Smooth muscle cell (in vitro differentiated cells): ENCODE results near the gene TREML2. TPM values are rescaled to one million over a fixed set of nuclear protein-coding genes. Genes with fewer than 3 reads are reported as not detected.

Experiments used
- DNase-seq: peaks from one replicate; lab custom pipeline; 2025; ENCODE audit not compliant: unreplicated experiment; lab: John Stamatoyannopoulos, UW
- H2AFZ ChIP-seq: fragments of 200-600 bp; sonication (generic); 2 replicates; pipeline ENCODE4 v1.6.0; 2016; ENCODE audit warnings: antibody characterized with exemption, low read depth, mild to moderate bottlenecking
- H3F3A ChIP-seq: fragments of 200-600 bp; sonication (generic); 2 replicates; pipeline ENCODE4 v1.6.0; 2017; ENCODE audit warnings: antibody characterized with exemption, low read depth
- H3K27ac ChIP-seq: fragments of 200-600 bp; sonication (generic); 2 replicates; pipeline ENCODE4 v1.5.1; 2016; ENCODE audit warnings: low read depth, mild to moderate bottlenecking
- H3K27me3 ChIP-seq: fragments of 200-600 bp; sonication (generic); 2 replicates; pipeline ENCODE4 v1.6.1; 2016; ENCODE audit warnings: low read depth, mild to moderate bottlenecking
- H3K36me3 ChIP-seq: fragments of 200-600 bp; sonication (generic); 2 replicates; pipeline ENCODE4 v1.5.1; 2016; ENCODE audit warnings: low read depth
- H3K4me1 ChIP-seq: fragments of 200-600 bp; sonication (generic); 2 replicates; pipeline ENCODE4 v1.5.1; 2016; ENCODE audit warnings: low read depth
- H3K4me2 ChIP-seq: fragments of 200-600 bp; sonication (generic); 2 replicates; pipeline ENCODE4 v1.6.0; 2016; ENCODE audit warnings: mild to moderate bottlenecking
- H3K4me3 ChIP-seq: fragments of 200-600 bp; sonication (generic); 2 replicates; pipeline ENCODE4 v1.5.1; 2016; ENCODE audit warnings: mild to moderate bottlenecking
- H3K79me2 ChIP-seq: fragments of 200-600 bp; sonication (generic); 2 replicates; pipeline ENCODE4 v1.6.0; 2016; ENCODE audit warnings: low read depth, mild to moderate bottlenecking
- H3K9ac ChIP-seq: fragments of 200-600 bp; sonication (generic); 2 replicates; pipeline ENCODE4 v1.6.0; 2016; ENCODE audit warnings: low read depth
- H3K9me3 ChIP-seq: fragments of 200-600 bp; sonication (generic); replicated peaks from 2 replicates; pipeline ENCODE4 v1.5.1; 2016; ENCODE audit warnings: low read depth
- H4K20me1 ChIP-seq: fragments of 200-600 bp; sonication (generic); 2 replicates; pipeline ENCODE4 v1.6.0; 2016; ENCODE audit warnings: low read depth
- WGBS: methylation state at CpG from one replicate; pipeline ENCODE4 v1.1.7; 2016; ENCODE audit warnings: low lambda C conversion rate; 5-methylcytosine and 5-hydroxymethylcytosine counted together
- polyA plus RNA-seq: library from polyadenylated mRNA; unstranded; fragments of >200 nt; fragmentation: Nextera tagmentation; extraction: Ambion mirVana; gene quantifications from 2 replicates; pipeline ENCODE4 v1.2.1, GENCODE V29; 2016
- total RNA-seq: library from RNA; depleted of rRNA; stranded (reverse); fragments of >200 nt; gene quantifications from 2 replicates; pipeline ENCODE4 v1.2.3, GENCODE V29; 2014
- TF ChIP-seq, protein P1 (sequence below): fragments of 200-600 bp; sonication (generic); IDR thresholded peaks from 2 replicates; pipeline ENCODE4 v1.5.1; 2017; ENCODE audit warnings: borderline replicate concordance, mild to moderate bottlenecking, antibody characterized with exemption; ENCODE audit not compliant: insufficient read depth, poor library complexity, severe bottlenecking

TREML2 gene
- total and polyA plus RNA-seq, 2 experiments from 2014 or later = not detected

DNA sequence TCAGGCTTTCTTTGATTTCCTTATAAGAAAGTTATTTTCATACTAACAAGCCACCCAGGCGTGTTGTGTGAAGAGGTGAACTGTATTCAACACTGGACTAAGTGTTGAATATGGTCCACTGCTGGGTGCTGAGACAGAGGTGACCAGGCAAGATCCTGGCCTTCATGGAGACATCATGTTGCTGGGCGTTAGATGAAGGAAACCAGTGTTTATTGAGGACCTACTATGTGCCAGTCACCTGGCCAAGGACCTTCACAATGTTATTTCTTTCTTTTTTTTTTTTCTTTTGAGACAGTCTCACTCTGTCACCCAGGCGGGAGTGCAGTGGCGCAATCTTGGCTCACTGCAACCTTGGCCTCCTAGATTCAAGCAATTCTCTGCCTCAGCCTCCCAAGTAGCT lies 44.9 kb downstream of the TREML2 start:
- H3K36me3 ChIP-seq = no peaks in the 10 kb centered on the region
- no peak overlapping the region for H3K4me2 ChIP-seq
- WGBS = 90% methylated on average over 4 of the region's 4 CpGs
- H4K20me1 ChIP-seq = no peaks in the 10 kb centered on the region
- H3K4me1 ChIP-seq = no peaks in the 10 kb centered on the region
- TF ChIP-seq, protein P1, sequence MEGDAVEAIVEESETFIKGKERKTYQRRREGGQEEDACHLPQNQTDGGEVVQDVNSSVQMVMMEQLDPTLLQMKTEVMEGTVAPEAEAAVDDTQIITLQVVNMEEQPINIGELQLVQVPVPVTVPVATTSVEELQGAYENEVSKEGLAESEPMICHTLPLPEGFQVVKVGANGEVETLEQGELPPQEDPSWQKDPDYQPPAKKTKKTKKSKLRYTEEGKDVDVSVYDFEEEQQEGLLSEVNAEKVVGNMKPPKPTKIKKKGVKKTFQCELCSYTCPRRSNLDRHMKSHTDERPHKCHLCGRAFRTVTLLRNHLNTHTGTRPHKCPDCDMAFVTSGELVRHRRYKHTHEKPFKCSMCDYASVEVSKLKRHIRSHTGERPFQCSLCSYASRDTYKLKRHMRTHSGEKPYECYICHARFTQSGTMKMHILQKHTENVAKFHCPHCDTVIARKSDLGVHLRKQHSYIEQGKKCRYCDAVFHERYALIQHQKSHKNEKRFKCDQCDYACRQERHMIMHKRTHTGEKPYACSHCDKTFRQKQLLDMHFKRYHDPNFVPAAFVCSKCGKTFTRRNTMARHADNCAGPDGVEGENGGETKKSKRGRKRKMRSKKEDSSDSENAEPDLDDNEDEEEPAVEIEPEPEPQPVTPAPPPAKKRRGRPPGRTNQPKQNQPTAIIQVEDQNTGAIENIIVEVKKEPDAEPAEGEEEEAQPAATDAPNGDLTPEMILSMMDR = no peak
- H3K27ac ChIP-seq = no peak overlapping the region
- DNase-seq = no peak
- no peak overlapping the region for H3K4me3 ChIP-seq
- no peaks in the 10 kb centered on the region for H3K9me3 ChIP-seq
- no peaks in the 10 kb centered on the region for H3K27me3 ChIP-seq
- H2AFZ ChIP-seq = no peak overlapping the region
- H3K9ac ChIP-seq = no peak overlapping the region
- no peaks in the 10 kb centered on the region for H3F3A ChIP-seq
- no peaks in the 10 kb centered on the region for H3K79me2 ChIP-seq

DNA sequence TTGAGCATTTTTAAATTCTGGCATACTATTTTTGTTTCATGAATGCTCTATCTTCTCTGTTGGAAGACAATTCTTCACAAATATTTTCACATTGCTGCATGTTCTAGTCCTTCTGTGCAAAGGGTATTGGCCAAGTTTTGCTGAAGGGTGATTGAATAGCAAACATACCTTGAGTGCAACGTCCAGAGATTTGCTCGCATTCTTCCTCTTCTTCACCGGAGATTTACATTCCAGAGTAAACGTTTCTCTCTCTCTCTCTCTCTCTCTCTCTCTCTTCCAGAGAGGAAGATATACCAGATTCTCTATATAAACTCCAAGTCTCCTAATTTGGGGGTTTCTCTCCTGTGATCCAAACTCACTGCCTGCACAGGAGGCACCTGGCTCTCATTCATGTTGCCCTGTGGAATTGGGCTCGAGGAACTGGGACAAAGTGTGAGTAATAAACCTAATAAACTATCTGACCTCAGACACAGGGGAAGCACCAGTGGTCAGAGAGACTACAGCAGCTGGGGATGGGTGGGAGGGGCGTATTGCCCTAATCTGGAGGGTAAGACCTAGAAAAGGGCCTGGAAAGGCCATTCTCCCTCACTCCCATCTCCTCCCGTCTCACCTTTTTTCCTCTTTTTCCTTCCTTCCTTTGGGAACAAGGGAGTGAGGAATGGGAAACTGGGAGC lies 45.7 kb downstream of the TREML2 start:
- Histone ChIP-seq H3K9me3 (no peaks in the 10 kb centered on the region), H3K4me3 (no peak overlapping the region), H2AFZ (no peak overlapping the region), H3K36me3 (no peaks in the 10 kb centered on the region), H3K27me3 (no peaks in the 10 kb centered on the region), H3K9ac (no peak overlapping the region), H3K4me1 (no peaks in the 10 kb centered on the region), H3F3A (no peaks in the 10 kb centered on the region), H3K79me2 (no peaks in the 10 kb centered on the region), H4K20me1 (no peaks in the 10 kb centered on the region), H3K4me2 (no peak overlapping the region), H3K27ac (no peak overlapping the region)
- TF ChIP-seq, protein P1 = no peak
- WGBS = 65% methylated on average over 7 of the region's 7 CpGs
- DNase-seq = no peak

DNA sequence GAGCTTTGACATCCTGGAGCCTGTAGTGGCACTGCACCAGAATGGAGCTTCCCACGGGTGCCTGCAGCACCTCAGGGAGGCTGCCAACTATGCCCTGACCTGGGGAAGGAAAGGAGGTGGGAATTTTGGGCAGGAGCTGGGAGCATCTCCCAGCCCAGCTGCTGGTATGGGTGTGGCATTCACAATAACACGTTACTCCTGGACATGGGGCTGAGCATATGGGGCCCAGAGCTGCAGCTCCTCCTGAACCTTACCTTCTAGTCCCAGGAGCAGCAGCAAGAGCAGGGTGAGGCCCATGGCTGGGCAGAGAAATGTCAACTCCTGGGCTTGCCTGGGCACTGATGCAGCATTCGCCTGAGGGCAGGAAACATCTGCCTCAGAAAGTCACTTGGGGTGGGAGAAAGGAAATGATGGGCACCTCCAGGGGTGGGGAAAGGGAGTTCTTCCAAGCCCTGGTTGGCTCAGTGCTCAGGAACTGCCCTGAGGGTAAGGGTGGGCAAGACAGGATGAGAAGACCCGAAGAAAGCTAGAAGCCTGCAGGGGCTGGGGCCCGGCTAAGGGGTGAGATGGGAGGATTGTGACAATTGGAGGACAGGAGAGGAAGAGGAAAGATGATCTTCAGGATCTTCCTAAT lies 46.8 kb downstream of the TREML2 start, which contains the start of gene TREML1:
Gene TREML1 (minus strand): TSS at position 356 of the 634 bp plus-strand sequence. CDS start 59 bp downstream, at position 297.
- H3K36me3 ChIP-seq = no peaks in the 10 kb centered on the region
- H3K4me2 ChIP-seq = no peak within 1 kb of the TSS
- no peak within 1 kb of the TSS for H2AFZ ChIP-seq
- no peak within 1 kb of the TSS for H3K4me3 ChIP-seq
- 83% methylated on average over 5 of the region's 5 CpGs for WGBS
- no peaks in the 10 kb centered on the region for H3K27me3 ChIP-seq
- no peaks in the 10 kb centered on the region for H3K79me2 ChIP-seq
- no peak for DNase-seq
- H3K27ac ChIP-seq = no peak within 1 kb of the TSS
- TF ChIP-seq, protein P1 = no peak
- H3F3A ChIP-seq = no peaks in the 10 kb centered on the region
- H3K4me1 ChIP-seq = no peaks in the 10 kb centered on the region
- H3K9me3 ChIP-seq = no peaks in the 10 kb centered on the region
- H4K20me1 ChIP-seq = no peaks in the 10 kb centered on the region
- no peak within 1 kb of the TSS for H3K9ac ChIP-seq
